Activated T-cell treated with anti-CD3 and anti-CD28 coated beads, Interleukin-2, amount 50 U/mL, for 24 hours (primary cell): ENCODE measurements around the gene TTC17.
A peak's percentile ranks its signal among the peaks of the same experiment; 100 is the strongest.
"Not testable (repeated sequence)": the region's sequence is repeated elsewhere in the genome, so short reads cannot be mapped to it uniquely, and the experiment has no call there.

Experiments
- DNase-seq: peaks from one replicate; pipeline ENCODE4 v3.0.0-alpha.2; 2020
- H3K27ac Mint-ChIP-seq: 2 replicates; pipeline ENCODE4 v1.8.0; 2020; ENCODE audit warnings: mild to moderate bottlenecking, mixed read lengths
- H3K27me3 Mint-ChIP-seq: 2 replicates; pipeline ENCODE4 v1.8.0; 2020; ENCODE audit warnings: mixed read lengths
- H3K36me3 Mint-ChIP-seq: 2 replicates; pipeline ENCODE4 v1.8.0; 2020; ENCODE audit warnings: low read depth, mixed read lengths
- H3K4me1 Mint-ChIP-seq: 2 replicates; pipeline ENCODE4 v1.8.0; 2020; ENCODE audit warnings: low read depth, mixed read lengths
- H3K4me3 Mint-ChIP-seq: 2 replicates; pipeline ENCODE4 v1.8.0; 2020; ENCODE audit warnings: mild to moderate bottlenecking, moderate library complexity, mixed read lengths
- H3K9me3 Mint-ChIP-seq: 2 replicates; pipeline ENCODE4 v1.8.0; 2020; ENCODE audit warnings: mixed read lengths

Gene TTC17

GRCh38 chr11:43459246-43459645, 100.5 kb downstream of the TTC17 start:
- Mint-ChIP-seq H3K27me3 (no peaks in the 10 kb centered on the region), H3K36me3 (peaks cover 91% of the 10 kb centered on the region), H3K4me1 (no peaks in the 10 kb centered on the region), H3K9me3 (peaks cover 19% of the 10 kb centered on the region), H3K27ac (no peak overlapping the region), H3K4me3 (no peak overlapping the region)
- DNase-seq: no peak

GRCh38 chr11:43462359-43462758, 103.6 kb downstream of the TTC17 start:
- H3K27ac Mint-ChIP-seq: no peak overlapping the region
- no peaks in the 10 kb centered on the region for H3K4me1 Mint-ChIP-seq
- H3K9me3 Mint-ChIP-seq: peaks cover 46% of the 10 kb centered on the region
- H3K36me3 Mint-ChIP-seq: peaks cover 95% of the 10 kb centered on the region
- no peaks in the 10 kb centered on the region for H3K27me3 Mint-ChIP-seq
- no peak overlapping the region for H3K4me3 Mint-ChIP-seq
- DNase-seq: no peak

GRCh38 chr11:43467958-43468357, 109.2 kb downstream of the TTC17 start:
- peaks cover 52% of the 10 kb centered on the region for H3K9me3 Mint-ChIP-seq
- no peak overlapping the region for H3K27ac Mint-ChIP-seq
- peaks cover 65% of the 10 kb centered on the region for H3K36me3 Mint-ChIP-seq

GRCh38 chr11:43477491-43477890, 118.8 kb downstream of the TTC17 start:
- H3K27me3 Mint-ChIP-seq, H3K4me3 Mint-ChIP-seq, DNase-seq, H3K27ac Mint-ChIP-seq, H3K4me1 Mint-ChIP-seq: not testable (repeated sequence)
- Mint-ChIP-seq H3K36me3 (peaks cover 64% of the 10 kb centered on the region), H3K9me3 (peaks cover 31% of the 10 kb centered on the region)

More at GRCh38 chr11:43467958-43468357, 109.2 kb downstream of the TTC17 start:
- H3K4me3 Mint-ChIP-seq: no peak overlapping the region
- H3K27me3 Mint-ChIP-seq: no peaks in the 10 kb centered on the region
- H3K4me1 Mint-ChIP-seq: no peaks in the 10 kb centered on the region
- no peak for DNase-seq

GRCh38 chr11:43486141-43486540, 127.4 kb downstream of the TTC17 start:
- no peaks in the 10 kb centered on the region for H3K27me3 Mint-ChIP-seq

GRCh38 chr11:43489869-43490465, 131.2 kb downstream of the TTC17 start:
- H3K9me3 Mint-ChIP-seq: no peaks in the 10 kb centered on the region
- DNase-seq: no peak
- peaks cover 4% of the 10 kb centered on the region for H3K4me1 Mint-ChIP-seq
- no peaks in the 10 kb centered on the region for H3K27me3 Mint-ChIP-seq
- H3K27ac Mint-ChIP-seq: no peak overlapping the region
- peaks cover 83% of the 10 kb centered on the region for H3K36me3 Mint-ChIP-seq
- H3K4me3 Mint-ChIP-seq: no peak overlapping the region

More at GRCh38 chr11:43486141-43486540, 127.4 kb downstream of the TTC17 start:
- H3K4me3 Mint-ChIP-seq: no peak overlapping the region
- H3K9me3 Mint-ChIP-seq: no peaks in the 10 kb centered on the region
- peaks cover 71% of the 10 kb centered on the region for H3K36me3 Mint-ChIP-seq
- DNase-seq: no peak
- no peak overlapping the region for H3K27ac Mint-ChIP-seq
- no peaks in the 10 kb centered on the region for H3K4me1 Mint-ChIP-seq

GRCh38 chr11:43492701-43493100, 134.0 kb downstream of the TTC17 start:
- DNase-seq: no peak
- no peaks in the 10 kb centered on the region for H3K9me3 Mint-ChIP-seq
- no peak overlapping the region for H3K4me3 Mint-ChIP-seq
- H3K4me1 Mint-ChIP-seq: peaks cover 4% of the 10 kb centered on the region
- peaks cover 73% of the 10 kb centered on the region for H3K36me3 Mint-ChIP-seq
- H3K27me3 Mint-ChIP-seq: no peaks in the 10 kb centered on the region
- H3K27ac Mint-ChIP-seq: peak overlapping the region; percentile 42

- peaks cover 4% of the 10 kb centered on the region for H3K4me1 Mint-ChIP-seq
- no peaks in the 10 kb centered on the region for H3K9me3 Mint-ChIP-seq
- DNase-seq: no peak
- H3K27me3 Mint-ChIP-seq: no peaks in the 10 kb centered on the region
- no peak overlapping the region for H3K4me3 Mint-ChIP-seq
- H3K27ac Mint-ChIP-seq: no peak overlapping the region
- H3K36me3 Mint-ChIP-seq: peaks cover 69% of the 10 kb centered on the region
Observed at GRCh38 chr11:43493431-43493830, 134.7 kb downstream of the TTC17 start.

- DNase-seq: no peak
- H3K9me3 Mint-ChIP-seq: no peaks in the 10 kb centered on the region
- peaks cover 4% of the 10 kb centered on the region for H3K4me1 Mint-ChIP-seq
- H3K4me3 Mint-ChIP-seq: no peak overlapping the region
- no peak overlapping the region for H3K27ac Mint-ChIP-seq
- peaks cover 5% of the 10 kb centered on the region for H3K27me3 Mint-ChIP-seq
- peaks cover 36% of the 10 kb centered on the region for H3K36me3 Mint-ChIP-seq
Observed at GRCh38 chr11:43497144-43497543, 138.4 kb downstream of the TTC17 start.

- Mint-ChIP-seq H3K4me1 (no peaks in the 10 kb centered on the region), H3K4me3 (no peak overlapping the region)
- DNase-seq: no peak
Observed at GRCh38 chr11:43498561-43498960, 139.8 kb downstream of the TTC17 start.

GRCh38 chr11:43503417-43503816, 144.7 kb downstream of the TTC17 start:
- Mint-ChIP-seq H3K4me1 (peaks cover 6% of the 10 kb centered on the region), H3K27ac (no peak overlapping the region), H3K27me3 (peaks cover 5% of the 10 kb centered on the region), H3K9me3 (no peaks in the 10 kb centered on the region), H3K4me3 (no peak overlapping the region), H3K36me3 (no peaks in the 10 kb centered on the region)
- DNase-seq: no peak

More at GRCh38 chr11:43498561-43498960, 139.8 kb downstream of the TTC17 start:
- Mint-ChIP-seq H3K27ac (no peak overlapping the region), H3K36me3 (peaks cover 22% of the 10 kb centered on the region), H3K27me3 (peaks cover 5% of the 10 kb centered on the region), H3K9me3 (no peaks in the 10 kb centered on the region)

GRCh38 chr11:43504316-43504950, 145.7 kb downstream of the TTC17 start:
- Mint-ChIP-seq H3K4me3 (no peak overlapping the region), H3K9me3 (no peaks in the 10 kb centered on the region), H3K27ac (no peak overlapping the region), H3K27me3 (peaks cover 5% of the 10 kb centered on the region), H3K4me1 (peaks cover 9% of the 10 kb centered on the region), H3K36me3 (no peaks in the 10 kb centered on the region)
- DNase-seq: no peak

GRCh38 chr11:43505171-43505570, 146.5 kb downstream of the TTC17 start:
- no peak for DNase-seq
- Mint-ChIP-seq H3K27me3 (peaks cover 5% of the 10 kb centered on the region), H3K4me1 (peaks cover 9% of the 10 kb centered on the region), H3K36me3 (no peaks in the 10 kb centered on the region), H3K4me3 (no peak overlapping the region), H3K27ac (no peak overlapping the region), H3K9me3 (no peaks in the 10 kb centered on the region)

GRCh38 chr11:43507171-43507570, 148.5 kb downstream of the TTC17 start:
- Mint-ChIP-seq H3K27me3 (no peaks in the 10 kb centered on the region), H3K36me3 (no peaks in the 10 kb centered on the region), H3K4me3 (no peak overlapping the region), H3K4me1 (peaks cover 9% of the 10 kb centered on the region), H3K9me3 (no peaks in the 10 kb centered on the region), H3K27ac (no peak overlapping the region)
- no peak for DNase-seq

- Mint-ChIP-seq H3K9me3 (no peaks in the 10 kb centered on the region), H3K4me3 (no peak overlapping the region), H3K4me1 (peaks cover 9% of the 10 kb centered on the region), H3K27ac (peak overlapping the region; percentile 15), H3K27me3 (no peaks in the 10 kb centered on the region), H3K36me3 (no peaks in the 10 kb centered on the region)
- no peak for DNase-seq
Observed at GRCh38 chr11:43508511-43508918, 149.8 kb downstream of the TTC17 start.
